NCI-H748 (cell line): Measurements from ENCODE around the gene SCFD2.
"Not testable (repeated sequence)": the region's sequence is repeated elsewhere in the genome, so short reads cannot be mapped to it uniquely, and the experiment has no call there.

Experiments used
- DNase-seq: peaks from one replicate; lab custom pipeline; 2025; ENCODE audit not compliant: unreplicated experiment; lab: John Stamatoyannopoulos, UW

The SCFD2 gene

DNA sequence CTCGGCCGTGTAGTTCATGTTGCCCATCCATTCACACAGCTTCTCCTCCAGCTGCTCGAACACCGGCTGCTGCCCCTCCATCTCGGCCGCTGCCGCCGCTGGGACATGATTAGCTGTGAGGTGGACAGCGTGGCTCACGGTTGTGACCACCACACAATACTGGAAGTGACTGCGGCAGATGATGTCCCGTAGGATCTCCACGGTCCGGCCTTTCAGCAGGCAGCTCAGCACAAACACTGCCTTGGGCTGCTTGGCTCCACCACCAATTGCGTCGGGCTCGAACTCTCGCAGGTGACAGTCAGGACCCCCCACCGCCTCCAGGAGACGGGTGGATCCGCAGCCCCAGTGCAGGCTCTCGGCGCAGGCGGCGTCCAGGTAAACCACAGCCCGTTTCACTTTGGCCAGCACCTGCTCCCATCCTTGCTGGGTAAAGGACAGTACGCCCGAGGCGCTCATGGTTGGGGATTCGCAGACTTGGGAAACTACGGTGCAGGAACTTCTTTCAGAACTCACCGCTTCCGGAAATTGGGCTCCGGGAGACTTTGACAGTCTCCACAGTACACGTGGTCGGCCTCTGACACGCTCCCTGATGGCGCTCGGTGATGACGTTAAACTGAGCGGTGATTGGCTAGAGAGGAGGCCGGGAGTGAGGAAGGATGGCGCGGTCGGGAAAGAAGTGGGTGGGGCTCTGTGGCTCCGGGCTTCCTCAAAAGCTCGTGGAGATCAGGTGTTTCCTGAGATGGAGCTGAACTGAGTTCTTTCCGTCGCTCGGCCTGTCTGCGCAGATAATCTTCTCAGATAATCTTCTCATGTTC, at the start of gene SCFD2:
SCFD2 (minus strand) TSS at position 576 of the 815 bp plus-strand sequence.
- peak; percentile 95 for DNase-seq

DNA sequence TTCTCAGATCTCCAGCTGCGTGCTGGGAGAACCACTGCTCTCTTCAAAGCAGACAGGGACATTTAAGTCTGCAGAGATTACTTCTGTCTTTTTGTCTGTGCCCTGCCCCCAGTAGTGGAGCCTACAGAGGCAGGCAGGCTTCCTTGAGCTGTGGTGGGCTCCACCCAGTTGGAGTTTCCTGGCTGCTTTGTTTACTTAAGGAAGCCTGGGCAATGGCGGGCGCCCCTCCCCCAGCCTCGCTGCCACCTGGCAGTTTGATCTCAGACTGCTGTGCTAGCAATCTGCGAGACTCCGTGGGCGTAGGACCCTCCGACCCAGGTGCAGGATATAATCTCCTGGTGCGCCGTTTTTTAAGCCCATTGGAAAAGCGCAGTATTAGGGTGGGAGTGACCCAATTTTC, 43.6 kb upstream of the SCFD2 start:
- not testable (repeated sequence) for DNase-seq

DNA sequence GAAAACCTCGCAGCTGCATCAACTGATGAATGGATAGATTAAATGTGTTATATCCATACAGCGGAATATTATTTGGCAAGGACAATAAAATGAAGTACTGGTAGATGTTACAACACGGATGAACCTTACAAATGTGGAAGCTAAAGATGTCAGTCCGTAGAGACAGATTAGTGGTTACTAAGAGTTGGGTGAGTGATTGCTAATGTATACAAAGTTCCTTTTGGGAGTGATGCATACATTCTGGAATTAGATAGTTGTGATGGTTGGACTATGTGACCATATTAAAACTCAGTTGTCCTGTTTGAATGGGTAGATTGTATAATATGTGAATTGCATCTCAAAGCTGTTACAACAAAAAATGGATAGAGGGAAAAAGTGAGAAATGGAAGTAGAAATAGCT, 14.4 kb upstream of the SCFD2 start:
- no peak for DNase-seq

DNA sequence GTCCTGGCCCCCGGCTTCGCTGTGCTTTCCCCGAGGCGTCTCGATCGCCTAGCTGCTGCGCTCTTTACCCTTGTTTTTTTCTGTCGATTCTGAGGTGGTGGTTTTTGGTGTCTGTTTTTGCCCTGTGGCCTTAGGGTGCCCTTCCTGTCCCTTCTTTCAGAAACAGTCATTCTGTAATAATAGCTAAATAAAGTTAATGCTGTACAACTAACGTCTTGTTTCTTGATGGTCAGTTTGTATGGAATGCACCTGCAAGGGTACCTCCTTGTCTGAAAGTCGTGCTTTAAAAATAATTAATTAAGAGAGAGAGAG, 12.3 kb upstream of the SCFD2 start:
- no peak for DNase-seq

DNA sequence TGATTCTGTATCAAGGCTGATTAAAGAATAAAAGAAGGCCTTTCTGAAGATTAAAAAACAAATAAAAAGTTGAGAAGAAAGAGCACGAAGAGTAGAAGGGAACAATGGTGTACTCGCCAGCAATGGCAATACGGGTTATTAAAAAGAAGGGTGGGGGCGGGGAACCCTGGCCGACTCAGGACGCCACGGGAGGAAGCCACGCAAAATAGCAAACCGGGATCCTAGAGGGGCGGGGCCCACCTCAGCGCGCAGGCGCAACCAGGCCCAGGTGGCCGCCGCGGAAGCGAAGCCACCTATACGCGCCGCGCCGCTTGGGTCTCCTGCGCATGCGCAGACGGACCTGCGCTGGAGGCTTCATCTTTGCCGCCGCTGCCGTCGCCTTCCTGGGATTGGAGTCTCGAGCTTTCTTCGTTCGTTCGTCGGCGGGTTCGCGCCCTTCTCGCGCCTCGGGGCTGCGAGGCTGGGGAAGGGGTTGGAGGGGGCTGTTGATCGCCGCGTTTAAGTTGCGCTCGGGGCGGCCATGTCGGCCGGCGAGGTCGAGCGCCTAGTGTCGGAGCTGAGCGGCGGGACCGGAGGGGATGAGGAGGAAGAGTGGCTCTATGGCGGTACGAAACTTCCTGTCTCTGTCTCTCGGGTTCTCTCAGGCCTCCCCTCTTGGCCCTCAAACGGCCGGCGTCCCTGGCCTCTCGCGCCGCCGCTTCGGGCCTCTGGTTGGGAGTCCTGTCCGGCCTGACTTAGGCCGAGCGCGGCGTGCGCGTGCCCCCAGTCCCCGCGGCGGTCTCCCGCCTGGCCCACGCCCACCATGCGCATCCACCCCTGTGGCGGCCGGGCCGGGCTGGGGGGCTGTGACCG, 11.7 kb upstream of the SCFD2 start, which contains the start of gene FIP1L1:
FIP1L1 (plus strand) TSS at position 323 of the 852 bp plus-strand sequence; CDS start at position 521, 198 bp downstream.
- peak; percentile 92 for DNase-seq

GRCh38 chr4:53376900-53377299, 11.0 kb upstream of the SCFD2 start:
- no peak for DNase-seq

DNA sequence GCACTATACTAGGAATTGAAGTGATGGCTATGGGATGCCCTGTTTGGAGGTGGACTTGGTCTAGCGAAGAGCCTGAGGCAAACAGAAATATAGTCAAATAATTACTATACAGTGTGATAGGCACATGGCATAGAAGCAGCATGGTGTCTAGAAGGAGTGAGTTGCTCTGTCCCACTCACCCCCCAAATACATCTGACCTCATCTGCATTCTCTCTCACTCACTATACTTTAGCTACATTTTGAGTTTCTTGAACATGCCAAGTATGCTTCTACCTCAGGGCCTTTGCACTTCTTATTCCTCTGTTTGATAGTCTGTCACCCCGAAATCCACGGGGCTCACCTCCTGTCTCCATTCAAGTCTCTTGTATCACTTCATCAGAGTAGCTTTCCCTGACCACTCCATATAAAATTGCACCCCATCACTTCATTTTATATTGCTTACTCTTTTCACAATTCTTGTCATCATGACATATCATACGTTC, 9.0 kb upstream of the SCFD2 start:
- DNase-seq = no peak

DNA sequence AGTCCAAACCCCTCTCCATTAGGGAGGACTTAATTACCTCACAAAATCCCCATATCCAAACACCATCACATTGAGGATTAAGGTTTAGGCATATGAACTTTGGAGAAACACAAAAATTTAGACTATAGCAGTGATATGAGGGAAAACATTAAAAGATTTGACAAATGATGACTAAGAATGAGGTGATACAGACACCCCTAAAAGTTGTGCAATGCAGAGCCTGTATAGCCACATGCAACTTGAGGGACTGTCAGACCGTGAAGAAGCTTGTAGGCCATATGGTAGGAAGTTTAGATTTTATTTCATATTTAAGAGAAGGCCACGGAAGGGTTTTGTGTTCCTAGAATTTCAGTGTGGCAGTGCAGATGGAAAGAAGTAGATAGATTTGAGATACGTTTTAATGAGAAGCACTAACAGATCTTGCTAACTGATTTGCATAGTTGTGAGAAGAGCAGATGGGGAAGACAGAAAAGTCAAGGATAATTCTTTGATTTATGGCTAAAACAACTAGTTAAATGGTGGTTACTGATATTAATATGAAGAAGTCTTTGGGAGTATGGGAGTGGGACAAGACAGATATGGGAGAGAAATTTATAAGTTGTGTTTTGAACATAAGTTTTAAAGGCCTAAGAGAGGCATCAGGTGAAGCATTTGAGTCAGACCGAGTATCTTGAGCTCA, 6.1 kb upstream of the SCFD2 start:
- DNase-seq = no peak

- DNase-seq = no peak
Measured at GRCh38 chr4:53371049-53371448, 5.2 kb upstream of the SCFD2 start.

DNA sequence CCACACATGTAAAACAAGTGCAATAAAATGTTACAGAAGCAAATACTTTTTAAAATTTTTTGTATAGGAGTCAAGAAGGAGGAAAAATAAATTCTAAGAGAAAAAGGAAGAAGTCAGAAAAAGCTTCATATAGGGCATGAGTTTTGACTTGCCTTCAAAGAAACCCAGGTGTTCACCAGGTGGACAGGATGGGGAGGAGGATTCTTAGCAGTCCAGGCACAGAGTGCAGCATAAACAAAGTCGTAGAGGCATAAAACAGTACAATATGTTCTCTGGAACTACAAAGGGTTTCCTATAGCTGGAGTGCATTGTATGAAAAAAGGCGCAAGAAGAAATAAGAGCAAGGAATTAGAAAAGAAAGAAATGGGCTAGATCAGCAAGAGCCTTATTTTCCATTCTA, 1.9 kb upstream of the SCFD2 start:
- no peak for DNase-seq

- DNase-seq = no peak
Measured at GRCh38 chr4:53366301-53366716, 448 bp upstream of the SCFD2 start.

- peak; percentile 49 for DNase-seq
Measured at GRCh38 chr4:53365121-53365485, 758 bp downstream of the SCFD2 start.

DNA sequence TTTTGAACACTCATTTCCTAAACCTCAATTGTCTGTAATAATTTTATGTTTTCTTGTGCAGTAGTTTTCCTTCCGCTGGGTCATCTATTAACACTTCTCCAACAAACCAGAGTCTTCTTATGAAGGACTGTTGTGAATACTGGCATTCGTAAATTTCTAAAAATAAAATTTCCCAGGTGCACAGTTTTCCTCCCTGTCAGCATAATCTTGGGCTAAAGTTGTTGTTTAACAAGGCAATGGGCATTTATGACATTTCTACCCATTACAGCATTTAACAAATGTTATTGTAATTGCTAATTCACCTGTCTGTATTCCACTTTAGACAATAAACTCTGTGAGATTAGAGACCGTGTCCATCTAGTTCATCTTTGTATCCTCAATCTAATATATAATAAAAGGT, 1.2 kb downstream of the SCFD2 start:
- DNase-seq = no peak

GRCh38 chr4:53362093-53362492, 3.8 kb downstream of the SCFD2 start:
- DNase-seq = no peak

GRCh38 chr4:53361451-53361850, 4.4 kb downstream of the SCFD2 start:
- no peak for DNase-seq

DNA sequence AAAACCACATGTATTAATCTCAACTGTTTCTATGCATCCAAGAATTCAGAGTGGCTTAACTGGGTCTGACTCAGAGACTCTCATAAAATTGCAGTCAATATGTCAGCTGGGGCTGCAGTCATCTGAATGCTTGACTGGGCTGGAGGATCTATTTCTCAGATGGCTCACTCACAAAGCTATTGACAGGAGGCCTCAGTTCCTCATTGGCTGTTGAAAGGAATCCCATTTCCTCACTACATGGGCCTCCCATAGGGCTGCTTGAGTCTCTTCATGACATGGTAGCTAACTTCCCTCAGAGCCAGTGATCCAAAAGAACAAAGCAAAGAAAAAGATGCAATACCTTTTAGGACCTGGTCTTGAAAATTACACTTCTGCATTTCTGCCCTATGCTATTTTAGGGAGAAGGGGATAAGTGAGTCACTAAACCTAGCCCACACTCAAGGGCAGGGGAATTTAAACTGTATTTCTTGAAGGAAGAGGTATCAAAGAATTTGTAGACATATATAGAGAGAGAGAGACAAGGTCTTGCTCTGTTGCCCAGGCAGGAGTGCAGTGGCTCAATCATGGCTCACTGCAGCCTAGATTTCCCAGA, 9.8 kb downstream of the SCFD2 start:
- no peak for DNase-seq

GRCh38 chr4:53354012-53354722, 11.7 kb downstream of the SCFD2 start:
- DNase-seq = no peak

DNA sequence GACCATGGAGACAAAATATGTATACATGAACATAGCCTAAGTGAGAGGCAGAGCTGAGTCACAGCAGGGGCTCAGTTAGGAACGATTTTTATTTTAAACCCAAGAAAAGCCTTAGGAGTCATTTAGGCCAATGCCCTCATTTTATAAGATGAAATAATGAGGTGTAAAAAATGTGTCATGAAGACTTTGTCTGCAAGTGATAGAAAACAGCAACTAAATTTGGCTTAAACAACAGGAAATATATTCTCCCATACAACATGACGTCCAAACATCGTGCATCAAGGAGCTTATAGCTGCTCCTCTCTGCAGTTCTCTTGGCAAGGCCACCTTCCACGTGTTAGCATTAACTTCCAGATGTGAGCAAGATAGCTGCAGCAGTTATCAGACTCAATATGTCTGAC, 16.8 kb downstream of the SCFD2 start:
- no peak for DNase-seq

DNA sequence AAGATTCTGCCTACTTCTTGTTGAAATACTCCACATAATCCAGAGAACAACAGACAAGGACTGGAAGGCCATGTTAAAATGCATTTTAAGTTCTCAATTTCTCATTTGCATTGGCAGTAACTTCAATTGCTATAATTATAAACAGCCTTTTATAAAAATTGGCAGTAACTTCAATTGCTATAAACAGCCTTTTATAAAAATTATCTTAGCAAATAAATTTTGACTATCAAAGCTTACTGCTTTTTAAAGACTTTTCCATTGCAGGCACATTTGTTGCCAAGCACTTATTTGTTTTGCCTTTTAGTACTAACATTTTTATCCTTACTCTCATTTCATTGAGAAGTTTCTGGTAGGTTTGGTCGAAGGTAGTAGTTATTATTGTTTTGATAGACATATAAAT, 17.8 kb downstream of the SCFD2 start:
- DNase-seq = no peak
